Endothelial cell of umbilical vein (primary cell): Measurements from ENCODE around the gene CCR4. TPM values are rescaled to one million over a fixed set of nuclear protein-coding genes. Genes with fewer than 3 reads are reported as not detected.

ENCODE experiments used
- BruUV-seq: library from RNA; stranded (reverse); fragments of 400-500 nt; replicated peaks from 2 replicates; lab custom pipeline; 2021; lab: Mats Ljungman, UMichigan
- CTCF ChIA-PET: fragments of 300-600, 350-600 bp; sonication (Branson Sonifier 250); formaldehyde crosslinking; loops from one replicate; lab custom pipeline; 2021; ENCODE audit warnings: antibody characterized with exemption, inconsistent platforms; lab: Charles Lee
- POLR2A ChIA-PET: fragments of 300-600, 350-600 bp; sonication (Branson Sonifier 250); formaldehyde crosslinking; loops from one replicate; lab custom pipeline; 2021; ENCODE audit warnings: antibody characterized with exemption, inconsistent platforms; lab: Charles Lee
- DNase-seq: peaks from one replicate; pipeline ENCODE4 v3.0.0-alpha.2; 2011; ENCODE audit warnings: low read depth, low spot score
- FAIRE-seq: peaks from 2 replicates; lab custom pipeline; 2011; peaks lifted over from hg19 to GRCh38; lab: Jason Lieb, UNC
- H2AFZ ChIP-seq: 2 replicates; pipeline ENCODE4 v1.6.0; 2012; ENCODE audit warnings: low read depth, low read length, control low read depth, inconsistent platforms
- H3K27ac ChIP-seq: 2 replicates; pipeline ENCODE4 v1.5.1; 2011; ENCODE audit warnings: low read depth, mild to moderate bottlenecking, control low read depth, low read length, moderate library complexity; ENCODE audit not compliant: insufficient read depth
- H3K27me3 ChIP-seq, 2 experiments: 2 replicates each; pipeline versions ENCODE4 v1.6.0 to v1.6.1; 2011; ENCODE audit warnings: low read length in 2 of 2, mixed read lengths in 1 of 2; ENCODE audit not compliant: control insufficient read depth in 2 of 2, insufficient read depth in 2 of 2
- H3K36me3 ChIP-seq, 2 experiments: 2 replicates in 1 of 2; 3 replicates in 1 of 2; pipeline ENCODE4 v1.5.1; 2011; ENCODE audit warnings: low read length in 2 of 2, mild to moderate bottlenecking in 1 of 2, moderate library complexity in 1 of 2; ENCODE audit not compliant: control insufficient read depth in 2 of 2, insufficient read depth in 2 of 2; ENCODE audit errors: extremely low read depth in 1 of 2
- H3K4me1 ChIP-seq: 3 replicates; pipeline ENCODE4 v1.5.1; 2011; ENCODE audit warnings: mild to moderate bottlenecking, low read length; ENCODE audit not compliant: control insufficient read depth, insufficient read depth; ENCODE audit errors: extremely low read depth
- H3K4me2 ChIP-seq: 2 replicates; pipeline ENCODE4 v1.6.1; 2011; ENCODE audit warnings: low read length, control low read depth, mixed read lengths; ENCODE audit not compliant: insufficient read depth
- H3K4me3 ChIP-seq, 3 experiments: fragments of 200-600 bp in 1 of 3; sonication (generic), shearing (Covaris generic) in 1 of 3; replicated peaks in 1 of 3; 2 replicates each; pipeline ENCODE4 v1.5.1; 2011 to 2016; ENCODE audit warnings: control low read depth in 3 of 3, low read length in 3 of 3, mild to moderate bottlenecking in 2 of 3, inconsistent platforms in 1 of 3, low read depth in 1 of 3, moderate library complexity in 1 of 3; ENCODE audit not compliant: insufficient read depth in 1 of 3
- H3K79me2 ChIP-seq: 2 replicates; pipeline ENCODE4 v1.6.0; 2012; ENCODE audit warnings: low read length, inconsistent platforms; ENCODE audit not compliant: control insufficient read depth, insufficient read depth
- H3K9ac ChIP-seq: replicated peaks from 2 replicates; pipeline ENCODE3; 2011; ENCODE audit warnings: low read length, control low read depth; ENCODE audit not compliant: insufficient read depth; ENCODE audit errors: extremely low read depth
- H3K9me1 ChIP-seq: replicated peaks from 3 replicates; pipeline ENCODE4 v1.6.0; 2011; ENCODE audit warnings: mild to moderate bottlenecking, low read length; ENCODE audit not compliant: control insufficient read depth, insufficient read depth; ENCODE audit errors: extremely low read depth
- H3K9me3 ChIP-seq: replicated peaks from 2 replicates; pipeline ENCODE4 v1.5.1; 2012; ENCODE audit warnings: low read length, inconsistent platforms; ENCODE audit not compliant: control insufficient read depth, insufficient read depth
- H4K20me1 ChIP-seq: replicated peaks from 2 replicates; pipeline ENCODE3; 2011; ENCODE audit warnings: mild to moderate bottlenecking, low read length; ENCODE audit not compliant: control insufficient read depth, insufficient read depth; ENCODE audit errors: extremely low read depth
- CTCF ChIP-seq, 2 donors: IDR thresholded peaks; 1 replicate in 1 of 2; 2 replicates in 1 of 2; pipeline ENCODE4 v1.5.1; 2011; ENCODE audit warnings: low read length in 2 of 2, mild to moderate bottlenecking in 2 of 2, moderate library complexity in 2 of 2, control low read depth in 1 of 2, inconsistent platforms in 1 of 2, low read depth in 1 of 2; ENCODE audit not compliant: insufficient read depth in 1 of 2; ENCODE audit errors: extremely low read depth in 1 of 2
- EZH2 ChIP-seq: IDR thresholded peaks from 2 replicates; pipeline ENCODE4 v1.6.1; 2012; ENCODE audit warnings: borderline replicate concordance, low read depth, mild to moderate bottlenecking, moderate library complexity, low read length, inconsistent platforms; ENCODE audit not compliant: severe bottlenecking
- FOS ChIP-seq: IDR thresholded peaks from 2 replicates; pipeline ENCODE4 v1.6.1; 2011; ENCODE audit warnings: mild to moderate bottlenecking, low read length, moderate library complexity, borderline replicate concordance; ENCODE audit not compliant: insufficient read depth
- GATA2 ChIP-seq: IDR thresholded peaks from 2 replicates; pipeline ENCODE4 v1.7.0; 2011; ENCODE audit warnings: low read depth, mild to moderate bottlenecking, moderate library complexity, mixed read lengths, low read length; ENCODE audit not compliant: insufficient read length, insufficient read depth
- JUN ChIP-seq: IDR thresholded peaks from 2 replicates; pipeline ENCODE4 v1.6.1; 2011; ENCODE audit warnings: borderline replicate concordance, low read depth; ENCODE audit not compliant: insufficient read length, insufficient read depth
- MAX ChIP-seq: IDR thresholded peaks from 2 replicates; pipeline ENCODE4 v1.6.1; 2011; ENCODE audit not compliant: insufficient read depth, insufficient read length
- MYC ChIP-seq: IDR thresholded peaks from one replicate; pipeline ENCODE4 v1.6.1; 2011; ENCODE audit warnings: mild to moderate bottlenecking, low read depth, low read length
- POLR2A ChIP-seq: IDR thresholded peaks from 2 replicates; pipeline ENCODE4 v1.6.1; 2012; ENCODE audit warnings: low read depth, mild to moderate bottlenecking, control low read depth, low read length
- POLR2AphosphoS5 ChIP-seq: IDR thresholded peaks from 2 replicates; pipeline ENCODE4 v1.6.1; 2012; ENCODE audit warnings: low read depth, mild to moderate bottlenecking, control low read depth, low read length, moderate library complexity; ENCODE audit not compliant: insufficient read depth
- dilution Hi-C: fragments of 300-500 bp; cut with MboI; formaldehyde crosslinking; loops from one replicate; pipeline ENCODE4 v1.15.0; 2019; ENCODE audit warnings: low sequenced_read_pairs; ENCODE audit not compliant: extremely low pct_ligation_motif_present
- intact Hi-C: fragments of 100-400 bp; cut with micrococcal nuclease; formaldehyde crosslinking; loops from one replicate; pipeline ENCODE4 v1.10.0; 2022
- polyA plus RNA-seq, 4 experiments: library from polyadenylated mRNA; depleted of rRNA in 3 of 4; stranded (reverse) in 3 of 4; unstranded in 1 of 4; fragments of >200 nt; gene quantifications; 2 replicates each; pipeline versions ENCODE4 v1.2.1 to v1.2.3, GENCODE V29; 2011 to 2012; ENCODE audit warnings: missing spikeins in 1 of 4
- total RNA-seq: library from RNA; stranded (reverse); gene quantifications from 2 replicates; pipeline ENCODE4 v1.2.3, GENCODE V29; 2021

Gene CCR4
- total and polyA plus RNA-seq, 2 donors (not counting 3 experiments of a cell fraction or from before 2014, with no cell fraction given): not detected

GRCh38 chr3:33001889-33002288 is 50.4 kb downstream of the CCR4 start:
- intact Hi-C loops (no loop called here), dilution Hi-C loops (no loop called here)
- H3K79me2 ChIP-seq: no peaks in the 10 kb centered on the region
- no peak overlapping the region for H3K4me3 ChIP-seq
- DNase-seq: no peak
- no peak overlapping the region for H3K27ac ChIP-seq
- H3K27me3 ChIP-seq: no peaks in the 10 kb centered on the region
- H4K20me1 ChIP-seq: no peaks in the 10 kb centered on the region
- ChIA-PET CTCF (no interaction called here), POLR2A (no interaction called here)
- no peak overlapping the region for H3K4me2 ChIP-seq
- no TSS peak for BruUV-seq
- TF ChIP-seq CTCF (IDR thresholded peaks at IDR 0.05; ENCODE audit: extremely low read depth in 1 of 2, insufficient read depth in 1 of 2, low read depth in 1 of 2, low read length in 2 of 2) (no peak), EZH2 (no peak), POLR2AphosphoS5 (no peak), MAX (no peak), FOS (no peak), MYC (no peak), POLR2A (no peak), GATA2 (no peak), JUN (no peak)
- no peaks in the 10 kb centered on the region for H3K9me3 ChIP-seq
- no peak overlapping the region for H3K9ac ChIP-seq
- H3K4me1 ChIP-seq: no peaks in the 10 kb centered on the region
- no peak for FAIRE-seq
- H3K9me1 ChIP-seq: no peaks in the 10 kb centered on the region
- peaks cover 0 to 3% of the 10 kb centered on the region in 2 experiments for H3K36me3 ChIP-seq
- no peak overlapping the region for H2AFZ ChIP-seq
